Left lobe of liver (tissue), 2 donors: ENCODE data around the gene FAM83G. TPM values are rescaled to one million over a fixed set of nuclear protein-coding genes. Genes with fewer than 3 reads are reported as not detected.
A peak's percentile ranks its signal among the peaks of the same experiment; 100 is the strongest.
"Not testable (repeated sequence)": the region's sequence is repeated elsewhere in the genome, so short reads cannot be mapped to it uniquely, and the experiment has no call there.

Experiments
- ATAC-seq: fragments of 200-7000 bp; cut with Tn5 transposase; one replicate; pipeline ENCODE4 v1.9.1; 2020; ENCODE audit warnings: mild to moderate bottlenecking, moderate library complexity
- DNase-seq: peaks from one replicate; pipeline ENCODE4 v3.0.0-alpha.2; 2020; ENCODE audit warnings: low spot score
- total RNA-seq: library from RNA; stranded (reverse); gene quantifications from one replicate; pipeline ENCODE4 v1.2.1, GENCODE V29; 2021
- donor health status: DM: no; HTN: no; CAD: no; lungs with moderate emphysema.
- donor health status: DM: no; HTN: yes; CAD: no.

The FAM83G gene
- total RNA-seq, 1 donor from 2014 or later, result 11.7 TPM

- DNase-seq, result no peak
- no peak for ATAC-seq
These were observed 19.8 kb upstream of the FAM83G start for GRCh38 chr17:19024101-19025078.

- DNase-seq (no peak), ATAC-seq (no peak)
These were observed 18.8 kb upstream of the FAM83G start for GRCh38 chr17:19023209-19023999.

GRCh38 chr17:19022747-19023146 lies 18.2 kb upstream of the FAM83G start:
- ATAC-seq, result no peak
- DNase-seq, result no peak

GRCh38 chr17:19022128-19022527 lies 17.6 kb upstream of the FAM83G start:
- ATAC-seq, result no peak

GRCh38 chr17:19021622-19022083 lies 17.1 kb upstream of the FAM83G start:
- ATAC-seq (peak; percentile 15), DNase-seq (no peak)

More at GRCh38 chr17:19022128-19022527, 17.6 kb upstream of the FAM83G start:
- no peak for DNase-seq

- DNase-seq, result not testable (repeated sequence)
These were observed 16.6 kb upstream of the FAM83G start for GRCh38 chr17:19021011-19021621.

GRCh38 chr17:19020016-19020415 lies 15.5 kb upstream of the FAM83G start:
- no peak for DNase-seq
- ATAC-seq, result no peak

More at GRCh38 chr17:19021011-19021621, 16.6 kb upstream of the FAM83G start:
- not testable (repeated sequence) for ATAC-seq

GRCh38 chr17:19019041-19019941 lies 14.7 kb upstream of the FAM83G start:
- ATAC-seq (peak; percentile 7), DNase-seq (no peak)

GRCh38 chr17:19018600-19018950 lies 14.0 kb upstream of the FAM83G start:
- no peak for DNase-seq

GRCh38 chr17:19017804-19018599 lies 13.4 kb upstream of the FAM83G start:
- DNase-seq (no peak), ATAC-seq (peak; percentile 8)

More at GRCh38 chr17:19018600-19018950, 14.0 kb upstream of the FAM83G start:
- no peak for ATAC-seq

- DNase-seq (no peak), ATAC-seq (peak; percentile 9)
These were observed 12.8 kb upstream of the FAM83G start for GRCh38 chr17:19017401-19017800.

- ATAC-seq (no peak), DNase-seq (no peak)
These were observed 12.3 kb upstream of the FAM83G start for GRCh38 chr17:19016881-19017280.

- ATAC-seq (no peak), DNase-seq (no peak)
These were observed 11.7 kb upstream of the FAM83G start for GRCh38 chr17:19016297-19016696.

GRCh38 chr17:19015428-19015827 lies 10.9 kb upstream of the FAM83G start:
- no peak for DNase-seq
- no peak for ATAC-seq

- ATAC-seq, result no peak
- DNase-seq, result no peak
These were observed 10.2 kb upstream of the FAM83G start for GRCh38 chr17:19014628-19015215.

- ATAC-seq, result no peak
- no peak for DNase-seq
These were observed 9.5 kb upstream of the FAM83G start for GRCh38 chr17:19013806-19014627.

- DNase-seq (no peak), ATAC-seq (no peak)
These were observed 8.7 kb upstream of the FAM83G start for GRCh38 chr17:19013226-19013625.
